Uterus (tissue), 2 donors: ENCODE results near the gene NRXN3.

Source experiments
- POLR2A ChIP-seq, 2 donors: fragments of 450-650 bp; IDR thresholded peaks; one replicate each; pipeline ENCODE4 v1.6.1; 2016; ENCODE audit warnings: antibody characterized with exemption in 2 of 2, mild to moderate bottlenecking in 1 of 2, moderate library complexity in 1 of 2
- TF ChIP-seq, protein P1 (sequence below), 4 experiments: fragments of 200-600 bp in 2 of 4; fragments of 450-650 bp in 2 of 4; sonication (generic) in 2 of 4; IDR thresholded peaks; one replicate each; pipeline ENCODE4 v1.5.1; 2016 to 2019; ENCODE audit warnings: antibody characterized with exemption in 4 of 4, mild to moderate bottlenecking in 2 of 4, moderate library complexity in 1 of 4

- TF ChIP-seq, protein P1, sequence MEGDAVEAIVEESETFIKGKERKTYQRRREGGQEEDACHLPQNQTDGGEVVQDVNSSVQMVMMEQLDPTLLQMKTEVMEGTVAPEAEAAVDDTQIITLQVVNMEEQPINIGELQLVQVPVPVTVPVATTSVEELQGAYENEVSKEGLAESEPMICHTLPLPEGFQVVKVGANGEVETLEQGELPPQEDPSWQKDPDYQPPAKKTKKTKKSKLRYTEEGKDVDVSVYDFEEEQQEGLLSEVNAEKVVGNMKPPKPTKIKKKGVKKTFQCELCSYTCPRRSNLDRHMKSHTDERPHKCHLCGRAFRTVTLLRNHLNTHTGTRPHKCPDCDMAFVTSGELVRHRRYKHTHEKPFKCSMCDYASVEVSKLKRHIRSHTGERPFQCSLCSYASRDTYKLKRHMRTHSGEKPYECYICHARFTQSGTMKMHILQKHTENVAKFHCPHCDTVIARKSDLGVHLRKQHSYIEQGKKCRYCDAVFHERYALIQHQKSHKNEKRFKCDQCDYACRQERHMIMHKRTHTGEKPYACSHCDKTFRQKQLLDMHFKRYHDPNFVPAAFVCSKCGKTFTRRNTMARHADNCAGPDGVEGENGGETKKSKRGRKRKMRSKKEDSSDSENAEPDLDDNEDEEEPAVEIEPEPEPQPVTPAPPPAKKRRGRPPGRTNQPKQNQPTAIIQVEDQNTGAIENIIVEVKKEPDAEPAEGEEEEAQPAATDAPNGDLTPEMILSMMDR (IDR thresholded peaks at IDR 0.05) = no peak
- no peak for TF ChIP-seq POLR2A (IDR thresholded peaks at IDR 0.05)
These were observed 1611.7 kb downstream of the NRXN3 start for GRCh38 chr14:79781882-79782281.
